A673 (cell line): ENCODE data around the gene TTC27. TPM values are rescaled to one million over a fixed set of nuclear protein-coding genes. Genes with fewer than 3 reads are reported as not detected.

Experiments used
- BruUV-seq: library from RNA; stranded (reverse); fragments of 400-500 nt; replicated peaks from 2 replicates; lab custom pipeline; 2021; lab: Mats Ljungman, UMichigan
- CTCF ChIA-PET: fragments of 300-600 bp; sonication (Branson Sonifier 250); formaldehyde crosslinking; loops from one replicate; lab custom pipeline; 2022; ENCODE audit warnings: antibody characterized with exemption; lab: Charles Lee
- POLR2A ChIA-PET: fragments of 300-600 bp; sonication (Branson Sonifier 250); formaldehyde crosslinking; loops from one replicate; lab custom pipeline; 2022; ENCODE audit warnings: antibody characterized with exemption; ENCODE audit not compliant: low non-redundant PET; lab: Charles Lee
- DNase-seq: peaks from one replicate; pipeline ENCODE4 v3.0.0-alpha.2; 2015; ENCODE audit warnings: low spot score
- H3K27ac ChIP-seq: fragments of 200-600 bp; sonication (generic); 2 replicates; pipeline ENCODE4 v1.5.1; 2016; ENCODE audit warnings: mixed run types, low read depth, mild to moderate bottlenecking, mixed read lengths, antibody characterized with exemption, low read length; ENCODE audit not compliant: poor library complexity, severe bottlenecking
- H3K27me3 ChIP-seq: fragments of 200-600 bp; sonication (generic); replicated peaks from 2 replicates; pipeline ENCODE4 v1.6.1; 2017; ENCODE audit warnings: mixed run types, low read depth, mild to moderate bottlenecking, mixed read lengths, antibody characterized with exemption, low read length; ENCODE audit not compliant: insufficient read depth, poor library complexity
- H3K36me3 ChIP-seq: fragments of 200-600 bp; sonication (generic); 2 replicates; pipeline ENCODE4 v1.6.1; 2016; ENCODE audit warnings: mixed run types, mild to moderate bottlenecking, mixed read lengths, antibody characterized with exemption, low read length; ENCODE audit not compliant: insufficient read depth, poor library complexity, severe bottlenecking
- H3K4me1 ChIP-seq: fragments of 200-600 bp; sonication (generic); 2 replicates; pipeline ENCODE4 v1.6.1; 2017; ENCODE audit warnings: mixed run types, mild to moderate bottlenecking, mixed read lengths, antibody characterized with exemption, low read length; ENCODE audit not compliant: insufficient read depth, poor library complexity, severe bottlenecking
- H3K4me3 ChIP-seq: fragments of 200-600 bp; sonication (generic); 2 replicates; pipeline ENCODE4 v1.5.1; 2016; ENCODE audit warnings: low read depth, mixed run types, mild to moderate bottlenecking, mixed read lengths, low read length; ENCODE audit not compliant: poor library complexity, severe bottlenecking
- H3K9me3 ChIP-seq: fragments of 200-600 bp; sonication (generic); 2 replicates; pipeline ENCODE4 v1.6.1; 2016; ENCODE audit warnings: mixed run types, low read depth, mild to moderate bottlenecking, mixed read lengths, antibody characterized with exemption, low read length; ENCODE audit not compliant: poor library complexity, severe bottlenecking
- CTCF ChIP-seq: fragments of 300-800, 200-600 bp; sonication (generic); conservative IDR thresholded peaks from 2 replicates; pipeline ENCODE4 v1.5.1; 2017; ENCODE audit warnings: low read depth, mild to moderate bottlenecking, antibody characterized with exemption, low read length, moderate library complexity, mixed read lengths
- EZH2 ChIP-seq: fragments of 200-600 bp; sonication (generic); IDR thresholded peaks from 2 replicates; pipeline ENCODE4 v1.6.1; 2017; ENCODE audit warnings: borderline replicate concordance, low read depth, mild to moderate bottlenecking, mixed read lengths, antibody characterized with exemption, low read length; ENCODE audit not compliant: poor library complexity, severe bottlenecking
- intact Hi-C: fragments of 100-400 bp; cut with micrococcal nuclease; formaldehyde crosslinking; loops from one replicate; pipeline ENCODE4 v1.10.0; 2022; ENCODE audit not compliant: unreplicated experiment
- total RNA-seq: library from RNA; stranded (reverse); gene quantifications from 2 replicates; pipeline ENCODE4 v1.2.3, GENCODE V29; 2021

Gene TTC27
- total RNA-seq, 1 experiment from 2014 or later = 29.8 TPM

- CTCF ChIA-PET = no interaction called here
- TF ChIP-seq CTCF = no peak
- no peak for TF ChIP-seq EZH2
- Histone ChIP-seq H3K4me3 (no peak overlapping the region), H3K4me1 (no peaks in the 10 kb centered on the region), H3K27me3 (no peaks in the 10 kb centered on the region), H3K36me3 (no peaks in the 10 kb centered on the region), H3K9me3 (no peaks in the 10 kb centered on the region), H3K27ac (no peak overlapping the region)
- BruUV-seq = no TSS peak
- no peak for DNase-seq
- POLR2A ChIA-PET = no interaction called here
- intact Hi-C loops = no loop called here
Observed at GRCh38 chr2:32802877-32803276, 175.0 kb downstream of the TTC27 start.

- no peak for DNase-seq
Observed at GRCh38 chr2:32804205-32804604, 176.4 kb downstream of the TTC27 start.

GRCh38 chr2:32805104-32806095 lies 177.6 kb downstream of the TTC27 start:
- POLR2A ChIA-PET = no interaction called here
- no peak overlapping the region for H3K4me3 ChIP-seq

More at GRCh38 chr2:32804205-32804604, 176.4 kb downstream of the TTC27 start:
- ChIA-PET CTCF (no interaction called here), POLR2A (no interaction called here)
- no peak overlapping the region for H3K27ac ChIP-seq
- H3K27me3 ChIP-seq = no peaks in the 10 kb centered on the region
- BruUV-seq = no TSS peak
- no peaks in the 10 kb centered on the region for H3K36me3 ChIP-seq
- no peak for TF ChIP-seq EZH2
- TF ChIP-seq CTCF = no peak
- H3K4me1 ChIP-seq = no peaks in the 10 kb centered on the region
- no peaks in the 10 kb centered on the region for H3K9me3 ChIP-seq
- H3K4me3 ChIP-seq = no peak overlapping the region
- intact Hi-C loops = no loop called here

More at GRCh38 chr2:32805104-32806095, 177.6 kb downstream of the TTC27 start:
- TF ChIP-seq CTCF (no peak), EZH2 (no peak)
- no peak for DNase-seq
- Histone ChIP-seq H3K4me1 (no peaks in the 10 kb centered on the region), H3K36me3 (no peaks in the 10 kb centered on the region), H3K27me3 (no peaks in the 10 kb centered on the region), H3K9me3 (no peaks in the 10 kb centered on the region), H3K27ac (no peak overlapping the region)
- intact Hi-C loops = no loop called here
- CTCF ChIA-PET = no interaction called here
- no TSS peak for BruUV-seq
